Erythroblast (primary cell): Measurements from ENCODE around the gene PPIAL4G.
A peak's percentile ranks its signal among the peaks of the same experiment; 100 is the strongest.
"Not testable (repeated sequence)": the region's sequence is repeated elsewhere in the genome, so short reads cannot be mapped to it uniquely, and the experiment has no call there.

Experiments used
- DNase-seq, 2 experiments: peaks; one replicate each; lab custom pipeline; 2025; lab: John Stamatoyannopoulos, UW
- POLR2A ChIP-seq: IDR thresholded peaks from 2 replicates; pipeline ENCODE4 v1.6.1; 2011; ENCODE audit warnings: mild to moderate bottlenecking, low read length

PPIAL4G gene

DNA sequence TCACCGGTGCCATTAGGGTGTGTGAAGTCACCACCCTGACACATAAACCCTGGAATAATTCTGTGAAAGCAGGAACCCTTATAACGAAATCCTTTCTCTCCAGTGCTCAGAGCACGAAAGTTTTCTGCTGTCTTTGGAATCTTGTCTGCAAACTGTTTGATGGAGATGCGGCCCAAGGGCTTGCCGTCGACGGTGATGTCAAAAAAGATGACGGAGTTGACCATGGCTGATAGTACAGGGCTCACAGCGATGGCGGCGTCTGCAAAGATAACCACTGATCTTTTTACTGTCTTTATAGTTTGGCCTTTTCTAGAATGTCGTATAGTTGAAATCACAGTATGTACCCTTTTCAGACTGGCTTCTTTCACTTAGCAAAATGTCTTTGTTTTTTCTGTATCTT lies at the start of gene PPIAL4G:
PPIAL4G (minus strand) TSS at position 274 of the 400 bp plus-strand sequence; CDS start at position 224, 50 bp downstream.
- DNase-seq: not testable (repeated sequence)

GRCh38 chr1:148532158-148532557 lies 49.1 kb upstream of the PPIAL4G start:
- not testable (repeated sequence) for DNase-seq

DNA sequence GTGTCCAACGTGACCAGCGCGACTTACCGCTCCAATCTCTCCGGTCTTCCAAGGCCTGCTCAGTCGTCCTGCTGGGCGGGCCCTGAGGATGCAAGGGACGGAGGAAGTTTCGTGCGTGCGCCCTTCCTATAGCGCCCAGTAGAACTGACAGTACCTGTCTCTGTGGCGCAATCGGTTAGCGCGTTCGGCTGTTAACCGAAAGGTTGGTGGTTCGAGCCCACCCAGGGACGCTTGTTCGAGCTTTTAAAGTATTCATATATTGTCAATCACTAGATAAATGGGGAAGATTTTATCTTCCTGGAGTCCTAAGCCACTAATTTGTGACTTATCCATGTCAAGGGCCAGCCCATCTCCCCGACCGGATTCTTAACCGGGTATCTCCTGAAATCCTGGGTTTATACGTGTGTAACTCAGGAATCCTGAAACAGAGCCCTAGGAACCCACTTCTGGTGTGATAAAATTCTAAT lies 46.0 kb upstream of the PPIAL4G start:
- DNase-seq: peak; percentile 22 to 24

DNA sequence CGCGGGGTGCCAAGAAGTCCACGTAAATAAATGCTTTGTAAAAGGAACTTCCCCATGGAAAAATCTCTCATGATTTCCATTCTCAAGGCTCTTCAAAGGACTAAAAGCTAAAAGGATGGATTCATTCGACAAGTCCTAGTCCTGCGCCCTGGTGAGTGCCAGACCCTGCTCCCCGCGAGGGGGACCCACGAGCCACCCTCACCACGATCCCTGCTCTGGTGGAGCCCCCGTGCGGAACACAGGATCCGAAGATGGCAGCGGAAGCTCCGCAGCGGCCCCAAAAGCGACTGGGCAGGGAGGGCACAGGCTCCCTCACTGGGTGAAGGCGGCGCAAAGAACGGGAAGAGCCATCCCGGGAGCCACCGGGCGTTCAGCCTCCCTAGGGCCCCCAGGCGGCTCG lies 45.5 kb upstream of the PPIAL4G start:
- not testable (repeated sequence) for DNase-seq

- not testable (repeated sequence) for DNase-seq
Measured at GRCh38 chr1:148526587-148526986, 43.5 kb upstream of the PPIAL4G start.

- DNase-seq: not testable (repeated sequence)
Measured at GRCh38 chr1:148523205-148524144, 40.4 kb upstream of the PPIAL4G start.

GRCh38 chr1:148522561-148523204 lies 39.6 kb upstream of the PPIAL4G start:
- peak; percentile 97 for TF ChIP-seq POLR2A
- peak; percentile 93 to 98 for DNase-seq

DNA sequence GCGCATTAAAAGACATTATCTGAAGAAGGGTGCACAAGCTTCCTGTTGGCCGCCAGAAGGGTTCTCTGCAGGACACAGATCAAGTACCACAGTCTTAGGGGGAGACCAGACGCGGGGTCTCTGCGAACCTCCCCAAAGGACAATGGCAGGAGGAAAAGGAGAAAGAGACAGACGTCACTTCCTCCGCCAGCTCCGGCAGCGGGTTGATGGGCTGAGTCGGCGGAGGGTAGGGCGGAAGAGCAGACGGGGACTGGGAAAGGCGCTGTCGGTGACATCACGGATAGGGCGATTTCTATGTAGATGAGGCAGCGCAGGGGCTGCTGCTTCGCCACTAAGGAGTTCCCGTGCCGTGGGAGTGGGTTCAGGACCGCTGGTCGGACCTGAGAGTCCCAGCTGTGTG lies 39.0 kb upstream of the PPIAL4G start:
- DNase-seq: peak; percentile 89 to 91

- DNase-seq: not testable (repeated sequence)
Measured at GRCh38 chr1:148514310-148514709, 31.2 kb upstream of the PPIAL4G start.

DNA sequence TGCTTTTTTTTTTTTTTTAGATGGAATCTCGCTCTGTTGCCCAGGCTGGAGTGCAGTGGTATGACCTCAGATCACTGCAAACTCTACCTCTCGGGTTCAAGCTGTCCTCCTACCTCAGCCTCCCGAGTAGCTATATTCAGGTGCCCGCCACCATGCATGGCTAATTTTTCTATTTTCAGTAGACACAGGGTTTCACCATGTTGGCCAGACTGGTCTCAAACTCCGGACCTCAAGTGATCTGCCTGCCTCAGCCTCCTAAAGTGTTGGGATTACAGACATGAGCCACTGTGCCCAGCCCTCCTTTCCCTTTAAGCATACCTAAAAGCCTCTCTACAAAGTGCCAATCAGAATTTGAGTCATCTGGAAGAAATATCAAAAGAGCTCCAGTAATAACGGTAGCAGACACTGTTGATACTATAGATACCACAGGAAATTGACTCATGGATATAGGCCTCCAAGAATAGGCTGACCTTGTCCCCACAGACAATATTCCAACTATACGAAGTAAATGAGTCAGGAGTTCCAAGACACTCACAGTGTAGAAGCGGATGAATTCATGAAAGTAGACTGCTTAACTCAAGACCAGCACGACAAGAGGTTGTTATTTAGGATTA lies 29.6 kb upstream of the PPIAL4G start:
- DNase-seq: not testable (repeated sequence)

DNA sequence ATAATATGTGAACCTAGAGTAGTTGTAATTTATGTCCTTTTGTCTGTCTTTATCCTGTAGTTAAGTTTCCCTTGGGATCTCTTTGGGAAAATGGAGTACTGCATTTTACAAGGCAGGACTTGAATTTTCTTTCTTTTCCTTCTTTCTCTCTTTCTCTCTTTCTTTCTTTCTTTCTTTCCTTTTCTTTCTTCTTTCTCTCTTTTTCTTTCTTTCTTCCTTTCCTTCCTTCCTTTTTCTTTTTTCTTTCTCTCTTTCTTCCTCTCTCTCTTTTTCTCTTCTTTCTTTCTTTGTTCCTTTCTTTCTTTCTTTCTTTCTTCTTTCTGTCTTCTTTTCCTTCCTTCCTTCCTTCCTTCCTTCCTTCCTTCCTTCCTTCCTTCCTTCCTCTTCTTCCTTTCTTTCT lies 10.8 kb upstream of the PPIAL4G start:
- DNase-seq: not testable (repeated sequence)

- DNase-seq: not testable (repeated sequence)
Measured at GRCh38 chr1:148481134-148481533, 2.0 kb downstream of the PPIAL4G start.

DNA sequence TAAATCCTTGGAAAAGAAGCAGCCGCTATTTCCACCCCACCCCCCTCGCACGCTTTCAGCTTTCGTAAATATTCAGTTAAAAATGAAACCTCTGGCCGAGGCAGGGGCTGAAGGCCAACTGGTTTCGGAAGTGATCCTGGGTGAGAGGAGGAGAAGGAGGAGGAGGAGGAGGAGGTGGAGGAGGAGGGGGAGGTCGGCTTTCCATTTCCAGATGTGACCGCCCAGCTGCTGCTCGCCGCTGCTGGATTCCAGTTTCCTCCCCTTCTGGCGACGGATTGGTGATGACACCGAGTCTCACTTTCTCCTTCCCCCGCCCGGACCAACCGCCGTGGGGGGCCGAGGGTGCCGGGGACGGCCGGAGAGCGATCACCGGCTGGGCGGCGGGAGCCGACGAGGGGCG lies 23.4 kb downstream of the PPIAL4G start:
- DNase-seq: not testable (repeated sequence)

DNA sequence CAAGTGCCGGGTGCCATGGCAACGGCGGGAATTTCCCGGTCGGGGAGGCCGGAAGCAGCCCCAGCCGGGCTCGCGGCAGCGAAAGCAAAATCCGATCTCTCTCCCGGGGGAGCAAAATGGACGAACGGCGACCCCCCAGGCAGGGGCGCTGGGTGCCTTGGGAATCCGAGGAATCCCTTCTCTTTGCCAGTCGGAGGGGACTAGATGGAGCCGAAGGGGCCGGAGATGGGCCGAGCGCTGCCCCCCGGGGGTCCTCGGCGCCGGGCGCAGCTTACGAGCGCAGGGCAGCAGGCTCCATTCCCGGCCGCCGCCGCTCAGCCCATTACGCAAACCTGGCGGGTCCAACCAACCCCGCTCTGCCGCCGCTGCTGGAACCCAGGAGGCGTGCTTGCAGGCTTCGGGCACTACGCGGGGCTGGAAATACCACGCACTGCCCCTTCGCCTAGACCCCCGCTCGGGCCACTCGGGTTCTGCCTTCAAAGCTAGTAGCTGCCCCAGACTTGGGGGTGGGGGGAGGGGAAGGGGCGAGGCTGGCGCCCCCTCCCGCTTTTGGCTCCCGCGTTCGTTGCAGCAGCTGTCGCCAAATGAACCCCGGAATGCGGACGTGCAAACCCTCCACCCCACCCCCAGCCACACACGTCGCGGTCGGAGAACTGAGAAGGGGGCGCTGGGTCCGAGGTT lies 24.1 kb downstream of the PPIAL4G start:
- peak in 1 of 2 experiments; percentile 49 for DNase-seq

- not testable (repeated sequence) for DNase-seq
Measured at GRCh38 chr1:148458398-148458797, 24.7 kb downstream of the PPIAL4G start.

- not testable (repeated sequence) for DNase-seq
Measured at GRCh38 chr1:148452845-148453244, 30.3 kb downstream of the PPIAL4G start.

DNA sequence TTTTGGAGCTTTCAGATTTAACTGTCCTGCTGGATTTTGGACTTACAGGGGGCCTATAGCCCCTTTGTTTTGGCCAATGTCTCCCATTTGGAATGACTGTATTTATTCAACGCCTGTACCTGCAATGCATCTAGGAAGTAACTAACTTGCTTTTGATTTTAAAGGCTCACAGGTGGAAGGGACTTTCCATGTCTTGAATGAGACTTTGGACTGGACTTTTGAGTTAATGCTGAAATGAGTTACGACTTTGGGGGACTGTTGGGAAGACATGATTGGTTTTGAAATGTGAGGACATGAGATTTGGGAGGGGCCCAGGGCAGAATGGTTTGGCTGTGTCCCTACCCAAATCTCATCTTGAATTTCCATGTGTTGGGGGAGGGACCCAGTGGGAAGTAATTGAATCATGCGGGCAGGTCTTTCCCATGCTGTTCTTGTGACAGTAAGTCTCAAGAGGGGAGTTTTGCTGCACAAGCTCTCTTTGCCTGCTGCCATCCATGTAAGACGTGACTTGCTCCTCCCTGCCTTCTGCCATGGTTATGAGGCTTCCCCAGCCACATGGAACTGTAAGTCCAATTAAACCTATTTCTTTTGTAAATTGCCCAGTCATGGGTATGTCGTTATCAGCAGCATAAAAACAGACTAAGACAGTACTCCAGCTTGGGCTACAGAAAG lies 43.3 kb downstream of the PPIAL4G start:
- not testable (repeated sequence) for DNase-seq
